GM12891 (cell line): ENCODE data around the gene RHOB.

ENCODE experiments used
- POLR2A ChIP-seq: IDR thresholded peaks from 2 replicates; pipeline ENCODE4 v1.6.1; 2011; ENCODE audit warnings: low read depth, low read length, control low read depth
- POLR2AphosphoS5 ChIP-seq: IDR thresholded peaks from 2 replicates; pipeline ENCODE4 v1.6.1; 2011; ENCODE audit warnings: low read depth, low read length, control low read depth
- SPI1 ChIP-seq: IDR thresholded peaks from 2 replicates; pipeline ENCODE4 v1.6.1; 2011; ENCODE audit warnings: low read depth, low read length, control low read depth
- TAF1 ChIP-seq: IDR thresholded peaks from 2 replicates; pipeline ENCODE4 v1.6.1; 2011; ENCODE audit warnings: low read depth, low read length, control low read depth

GRCh38 chr2:20476950-20477349 lies 30.1 kb downstream of the RHOB start:
- TF ChIP-seq POLR2A (no peak), POLR2AphosphoS5 (no peak), TAF1 (no peak), SPI1 (no peak)
